NCI-H128 (cell line): Measurements from ENCODE around the gene TP53.

Experiments
- DNase-seq: peaks from one replicate; lab custom pipeline; 2025; ENCODE audit not compliant: unreplicated experiment; lab: John Stamatoyannopoulos, UW

Gene TP53

GRCh38 chr17:7707446-7707845, 20.2 kb upstream of the TP53 start:
- no peak for DNase-seq

GRCh38 chr17:7706631-7707354, 19.5 kb upstream of the TP53 start:
- no peak for DNase-seq

DNA sequence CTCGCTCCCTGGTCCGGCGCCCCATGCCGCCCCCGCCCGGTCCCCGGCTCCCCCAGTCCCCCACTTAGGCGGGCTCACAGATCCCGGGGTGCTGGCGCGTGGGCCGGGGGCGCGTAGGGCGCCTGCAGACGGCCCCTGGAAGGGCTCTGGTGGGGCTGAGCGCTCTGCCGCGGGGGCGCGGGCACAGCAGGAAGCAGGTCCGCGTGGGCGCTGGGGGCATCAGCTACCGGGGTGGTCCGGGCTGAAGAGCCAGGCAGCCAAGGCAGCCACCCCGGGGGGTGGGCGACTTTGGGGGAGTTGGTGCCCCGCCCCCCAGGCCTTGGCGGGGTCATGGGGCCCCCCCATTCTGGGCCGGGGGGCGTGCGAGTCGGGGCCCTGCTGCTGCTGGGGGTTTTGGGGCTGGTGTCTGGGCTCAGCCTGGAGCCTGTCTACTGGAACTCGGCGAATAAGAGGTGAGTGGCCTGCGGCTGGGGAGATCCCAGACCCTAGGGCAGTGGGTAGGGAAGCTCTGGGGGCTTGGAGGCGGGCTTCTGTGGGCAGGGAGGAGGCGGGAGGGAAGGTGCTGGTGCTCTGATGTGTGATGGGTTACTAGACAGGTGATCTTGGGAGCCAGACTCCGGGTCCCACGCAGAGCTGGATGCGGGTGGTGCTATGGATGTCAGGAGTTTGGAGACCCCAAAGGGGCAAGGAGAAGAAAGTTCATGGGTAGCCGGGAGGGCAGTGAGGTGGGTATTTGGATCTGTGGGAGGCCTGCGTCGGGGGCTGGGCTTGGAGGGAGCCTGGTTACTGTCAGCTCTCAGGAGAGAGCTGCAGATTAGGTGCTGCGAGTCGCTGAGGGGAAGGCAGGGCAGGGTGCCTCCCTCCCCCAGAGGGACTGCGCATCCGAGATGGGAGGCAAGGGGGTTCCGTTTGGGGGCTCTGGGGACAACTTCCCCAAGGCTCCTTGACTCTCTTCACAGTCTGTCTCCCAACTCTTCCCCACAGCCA, 18.3 kb upstream of the TP53 start:
- DNase-seq: no peak

DNA sequence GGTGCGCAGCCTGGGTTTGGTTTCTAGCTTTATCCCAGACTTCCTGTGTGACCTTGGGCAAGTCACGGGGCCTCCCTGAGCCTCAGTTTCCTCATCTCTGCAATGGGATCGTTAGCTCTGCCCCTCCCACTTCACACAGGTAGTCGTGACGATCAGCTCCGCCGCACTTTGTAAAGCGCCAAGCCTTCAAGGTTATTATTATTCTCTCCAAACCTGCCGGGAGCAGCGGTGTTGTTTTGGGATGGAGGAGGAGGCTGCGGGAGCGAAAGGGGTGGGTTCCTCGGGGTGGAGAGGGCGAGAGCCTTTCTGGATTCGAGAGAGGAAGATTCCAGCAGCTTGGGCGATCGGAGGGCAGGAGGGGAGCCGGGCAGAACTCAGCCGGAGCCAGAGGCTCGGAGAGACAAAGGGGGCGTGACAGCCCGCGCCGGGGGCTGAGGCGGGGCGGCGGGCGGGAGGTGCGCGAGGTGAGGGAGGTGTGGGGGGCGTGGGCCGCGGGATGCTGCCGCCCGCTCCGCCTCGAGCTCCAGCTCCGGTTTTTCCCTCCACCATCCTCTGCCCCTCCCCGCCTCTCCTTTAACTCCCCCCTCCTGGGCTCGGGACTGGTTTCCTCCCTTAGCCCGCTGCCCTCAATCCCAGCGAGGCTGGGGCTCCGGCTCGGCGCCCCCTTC, 17.4 kb upstream of the TP53 start, which contains the start of gene EFNB3:
EFNB3 (plus strand) TSS at position 602 of the 668 bp plus-strand sequence. CDS start 397 bp downstream, outside the sequence.
- peak; percentile 22 for DNase-seq

- peak; percentile 44 for DNase-seq
Observed at GRCh38 chr17:7703584-7704479, 16.5 kb upstream of the TP53 start.

DNA sequence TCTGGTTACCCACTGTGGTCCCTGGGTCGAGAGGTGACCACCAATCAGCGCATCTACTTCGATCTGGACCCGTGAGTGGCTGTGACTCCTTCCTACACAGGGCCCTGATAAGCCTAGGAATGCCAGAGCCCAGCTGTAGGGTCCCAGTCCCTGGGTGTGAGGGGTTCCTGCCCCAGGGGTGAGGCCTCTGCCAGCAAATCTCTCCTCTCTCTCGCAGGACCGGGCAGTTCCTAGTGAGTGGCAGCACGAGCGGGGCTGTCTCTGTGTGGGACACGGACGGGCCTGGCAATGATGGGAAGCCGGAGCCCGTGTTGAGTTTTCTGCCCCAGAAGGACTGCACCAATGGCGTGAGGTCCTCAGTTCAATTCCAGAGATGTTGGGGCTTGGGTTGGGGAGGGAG, 15.5 kb upstream of the TP53 start:
- DNase-seq: no peak

GRCh38 chr17:7701681-7702080, 14.4 kb upstream of the TP53 start:
- DNase-seq: no peak

DNA sequence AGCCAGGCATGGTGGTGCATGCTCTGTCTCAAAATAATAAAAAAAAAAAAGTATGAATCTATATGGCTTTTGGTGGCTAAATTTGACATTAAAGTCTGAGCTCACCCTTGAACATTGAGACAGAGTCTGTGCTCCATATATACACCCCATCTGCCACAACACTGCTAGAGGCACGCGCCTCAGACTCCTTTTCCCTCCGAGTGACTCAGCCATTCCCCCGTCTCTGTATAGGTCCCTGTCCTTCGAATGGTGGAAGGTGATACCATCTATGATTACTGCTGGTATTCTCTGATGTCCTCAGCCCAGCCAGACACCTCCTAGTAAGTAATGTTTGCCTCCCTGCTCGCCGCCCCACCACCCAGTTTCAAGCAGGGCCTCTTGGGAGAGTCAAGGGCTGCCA, 13.2 kb upstream of the TP53 start:
- DNase-seq: no peak

- no peak for DNase-seq
Observed at GRCh38 chr17:7697828-7698588, 10.7 kb upstream of the TP53 start.

DNA sequence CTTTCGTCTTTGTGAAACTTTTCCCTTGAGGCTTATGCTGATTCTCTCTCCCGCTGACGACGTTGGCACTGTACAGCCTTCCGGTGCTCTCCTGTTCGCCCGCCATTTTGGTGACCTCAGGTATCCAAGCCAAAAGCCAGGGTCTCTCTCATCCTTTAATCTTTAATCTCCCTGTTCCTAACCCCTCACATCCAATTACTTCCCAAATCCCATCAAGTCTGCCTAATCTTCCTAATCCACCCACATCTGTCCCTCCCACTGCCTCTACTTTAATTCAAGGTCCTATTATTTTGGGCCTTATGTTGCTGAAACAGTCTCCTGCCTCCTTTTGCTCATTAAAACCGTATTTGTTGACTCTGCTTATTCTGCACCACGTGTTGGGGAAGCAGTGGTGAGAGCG, 8.3 kb upstream of the TP53 start:
- DNase-seq: no peak

- DNase-seq: no peak
Observed at GRCh38 chr17:7688808-7689316, 1.6 kb upstream of the TP53 start.

GRCh38 chr17:7687908-7688807, 868 bp upstream of the TP53 start, which contains the start of gene WRAP53:
Gene WRAP53 (plus strand): TSS chr17:7688477. CDS start chr17:7688649, 172 bp downstream.
- peak; percentile 91 for DNase-seq

DNA sequence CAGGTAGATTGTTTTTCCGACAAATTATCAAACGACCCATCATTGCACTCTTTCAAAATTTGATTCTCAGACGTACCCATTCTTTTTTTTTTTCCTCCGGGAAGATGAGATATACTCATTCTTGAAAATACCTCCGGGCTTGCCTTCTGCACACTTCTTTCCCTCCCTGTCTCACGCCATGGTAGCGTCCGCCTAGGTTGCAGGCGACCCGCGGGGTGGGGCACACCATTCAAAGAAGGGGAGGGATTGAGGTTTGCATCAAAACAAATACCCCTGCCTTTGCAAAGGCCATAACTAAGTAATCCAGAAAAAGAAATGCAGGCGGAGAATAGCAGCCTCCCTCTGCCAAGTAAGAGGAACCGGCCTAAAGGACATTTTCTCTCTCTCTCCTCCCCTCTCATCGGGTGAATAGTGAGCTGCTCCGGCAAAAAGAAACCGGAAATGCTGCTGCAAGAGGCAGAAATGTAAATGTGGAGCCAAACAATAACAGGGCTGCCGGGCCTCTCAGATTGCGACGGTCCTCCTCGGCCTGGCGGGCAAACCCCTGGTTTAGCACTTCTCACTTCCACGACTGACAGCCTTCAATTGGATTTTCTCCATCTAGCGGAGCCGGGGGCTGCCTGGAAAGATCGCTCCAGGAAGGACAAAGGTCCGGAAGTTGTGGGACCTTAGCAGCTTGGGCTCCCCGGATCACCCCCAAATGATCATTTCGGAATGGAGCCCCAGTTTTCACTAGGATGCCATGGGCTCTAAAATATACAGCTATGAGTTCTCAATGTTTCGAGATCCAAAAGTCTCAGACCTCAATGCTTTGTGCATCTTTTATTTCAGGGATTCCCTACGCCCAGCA, 843 bp downstream of the TP53 start:
- peak; percentile 82 for DNase-seq

- DNase-seq: peak; percentile 83
Observed at GRCh38 chr17:7685533-7686221, 1.6 kb downstream of the TP53 start.

DNA sequence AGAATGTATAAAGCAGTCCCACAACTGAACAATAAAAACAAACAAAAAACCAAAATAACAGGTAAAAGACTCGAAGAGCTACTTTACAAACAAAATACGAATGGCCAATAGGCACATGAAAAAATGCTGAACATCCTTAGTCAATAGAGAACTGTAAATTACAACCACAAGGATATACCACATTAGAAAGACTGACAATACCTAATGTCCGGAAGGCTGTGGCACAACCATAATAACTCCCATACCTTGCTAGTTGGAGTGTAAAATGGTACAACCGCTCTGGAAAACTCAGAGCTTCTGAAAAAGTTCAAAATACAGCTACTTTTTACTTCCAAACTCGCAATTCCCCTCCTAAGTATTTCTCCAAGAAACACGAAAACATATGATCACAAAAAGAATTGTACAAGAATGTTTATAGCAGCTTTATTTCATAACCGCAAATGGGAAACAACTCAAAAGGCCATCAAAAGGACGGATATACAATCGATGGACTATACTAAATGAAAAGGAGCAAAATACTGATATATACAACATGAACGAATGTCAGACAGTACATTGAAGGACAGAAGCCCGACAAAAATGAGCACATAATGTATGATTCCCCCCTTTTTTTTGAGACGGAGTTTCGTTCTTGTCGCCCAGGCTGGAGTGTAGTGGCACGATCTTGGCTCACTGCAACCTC, 2.3 kb downstream of the TP53 start:
- no peak for DNase-seq

- no peak for DNase-seq
Observed at GRCh38 chr17:7677388-7678067, 9.8 kb downstream of the TP53 start.
